ENCODE results near the gene CA10.

DNA sequence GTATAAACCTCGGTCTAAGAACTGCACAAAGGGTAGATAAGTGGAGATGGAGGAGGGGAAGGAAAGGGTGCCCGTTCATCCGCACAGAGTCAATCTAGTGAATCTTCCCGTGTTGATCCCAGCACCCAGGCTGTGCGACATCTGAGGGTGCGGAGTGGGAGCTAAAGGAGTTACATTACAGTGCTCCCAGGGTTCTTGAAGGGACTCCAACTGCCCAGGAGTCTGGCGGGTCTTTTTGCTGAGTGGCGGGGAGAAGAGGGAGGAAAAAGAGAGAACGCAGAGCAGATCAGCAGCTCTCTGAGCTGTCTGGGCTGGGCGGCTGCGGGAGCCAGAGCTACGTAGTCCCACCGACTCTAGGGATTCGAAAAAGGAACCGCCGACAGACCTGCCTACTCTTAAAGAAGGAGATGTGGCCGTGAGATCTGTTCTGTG is 1.6 kb upstream of the CA10 start:
- TF ChIP-seq TAF1 (IDR thresholded peaks at IDR 0.05; ENCODE audit: borderline replicate concordance, low read depth, low read length) (no peak), POLR2A (IDR thresholded peaks at IDR 0.05; ENCODE audit: low read depth, low read length) (no peak), POLR2AphosphoS5 (IDR thresholded peaks at IDR 0.05; ENCODE audit: low read depth, low read length) (no peak)
